Activated CD4-positive, alpha-beta T cell treated with anti-CD3 and anti-CD28 coated beads, Interleukin-10, Interleukin-2, amounts not matched to agents 100 ng/mL and 50 ng/mL, durations not matched to agents 16 hours and 8 hours (primary cell): ENCODE measurements around the gene POLR3K.
"Not testable (repeated sequence)": the region's sequence is repeated elsewhere in the genome, so short reads cannot be mapped to it uniquely, and the experiment has no call there.

Experiments used
- DNase-seq: peaks from one replicate; pipeline ENCODE4 v3.0.0-alpha.2; 2020

POLR3K gene

GRCh38 chr16:63998-64913, 10.8 kb upstream of the POLR3K start:
- DNase-seq = no peak

GRCh38 chr16:63466-63865, 10.1 kb upstream of the POLR3K start:
- DNase-seq = no peak

- DNase-seq = no peak
Observed at GRCh38 chr16:62968-63391, 9.6 kb upstream of the POLR3K start.

GRCh38 chr16:62283-62967, 9.0 kb upstream of the POLR3K start:
- no peak for DNase-seq

- DNase-seq = no peak
Observed at GRCh38 chr16:61879-62281, 8.5 kb upstream of the POLR3K start.

GRCh38 chr16:60929-61878, 7.8 kb upstream of the POLR3K start:
- DNase-seq = no peak

- no peak for DNase-seq
Observed at GRCh38 chr16:60166-60565, 6.8 kb upstream of the POLR3K start.

GRCh38 chr16:59440-60059, 6.1 kb upstream of the POLR3K start:
- no peak for DNase-seq

- no peak for DNase-seq
Observed at GRCh38 chr16:58491-59439, 5.4 kb upstream of the POLR3K start.

GRCh38 chr16:57711-58110, 4.3 kb upstream of the POLR3K start:
- DNase-seq = no peak

GRCh38 chr16:56231-56927, 3.0 kb upstream of the POLR3K start:
- DNase-seq = no peak

GRCh38 chr16:55571-56136, 2.2 kb upstream of the POLR3K start:
- no peak for DNase-seq

GRCh38 chr16:54237-54581, 801 bp upstream of the POLR3K start:
- DNase-seq = no peak

- no peak for DNase-seq
Observed at GRCh38 chr16:50769-51591, 2.4 kb downstream of the POLR3K start.

GRCh38 chr16:47234-47633, 6.2 kb downstream of the POLR3K start:
- DNase-seq = no peak

GRCh38 chr16:46510-46909, 6.9 kb downstream of the POLR3K start:
- DNase-seq = not testable (repeated sequence)

GRCh38 chr16:45454-45853, 8.0 kb downstream of the POLR3K start:
- no peak for DNase-seq

- DNase-seq = no peak
Observed at GRCh38 chr16:44655-45054, 8.8 kb downstream of the POLR3K start.

GRCh38 chr16:43294-43693, 10.1 kb downstream of the POLR3K start:
- DNase-seq = no peak

GRCh38 chr16:42691-43090, 10.7 kb downstream of the POLR3K start:
- peak; percentile 0 for DNase-seq
